Measurements from ENCODE around the gene NMRK1.

NMRK1 gene

GRCh38 chr9:75128535-75128934 is 40.6 kb upstream of the NMRK1 start:
- no peak for TF ChIP-seq CTCF (IDR thresholded peaks at IDR 0.05; ENCODE audit: extremely low read depth, missing control alignments)
- no peak for DNase-seq (ENCODE audit: low spot score)

GRCh38 chr9:75123696-75124095 is 35.7 kb upstream of the NMRK1 start:
- no peak for TF ChIP-seq CTCF (IDR thresholded peaks at IDR 0.05; ENCODE audit: extremely low read depth, missing control alignments)
- DNase-seq (ENCODE audit: low spot score): no peak

- TF ChIP-seq CTCF (IDR thresholded peaks at IDR 0.05; ENCODE audit: extremely low read depth, missing control alignments): no peak
- no peak for DNase-seq (ENCODE audit: low spot score)
Measured at GRCh38 chr9:75121914-75122558, 34.1 kb upstream of the NMRK1 start.

GRCh38 chr9:75120686-75121085 is 32.7 kb upstream of the NMRK1 start:
- no peak for TF ChIP-seq CTCF (IDR thresholded peaks at IDR 0.05; ENCODE audit: extremely low read depth, missing control alignments)
- DNase-seq (ENCODE audit: low spot score): no peak

- no peak for DNase-seq (ENCODE audit: low spot score)
- TF ChIP-seq CTCF (IDR thresholded peaks at IDR 0.05; ENCODE audit: extremely low read depth, missing control alignments): no peak
Measured at GRCh38 chr9:75117564-75117963, 29.6 kb upstream of the NMRK1 start.

GRCh38 chr9:75116306-75116705 is 28.4 kb upstream of the NMRK1 start:
- no peak for DNase-seq (ENCODE audit: low spot score)
- no peak for TF ChIP-seq CTCF (IDR thresholded peaks at IDR 0.05; ENCODE audit: extremely low read depth, missing control alignments)

GRCh38 chr9:75112789-75113188 is 24.8 kb upstream of the NMRK1 start:
- TF ChIP-seq CTCF (IDR thresholded peaks at IDR 0.05; ENCODE audit: extremely low read depth, missing control alignments): no peak
- no peak for DNase-seq (ENCODE audit: low spot score)

Measured in GM20000 (cell line).